Stimulated activated CD8-positive, alpha-beta memory T cell treated with anti-CD3 and anti-CD28 coated beads, Interleukin-12 subunit alpha, Interleukin-12 subunit beta, amount 100 ng/mL, for 1 hour (primary cell): ENCODE data around the gene TACC2.
"Not testable (repeated sequence)": the region's sequence is repeated elsewhere in the genome, so short reads cannot be mapped to it uniquely, and the experiment has no call there.

ENCODE experiments used
- DNase-seq: peaks from one replicate; pipeline ENCODE4 v3.0.0-alpha.2; 2020; ENCODE audit warnings: low read depth

The TACC2 gene

DNA sequence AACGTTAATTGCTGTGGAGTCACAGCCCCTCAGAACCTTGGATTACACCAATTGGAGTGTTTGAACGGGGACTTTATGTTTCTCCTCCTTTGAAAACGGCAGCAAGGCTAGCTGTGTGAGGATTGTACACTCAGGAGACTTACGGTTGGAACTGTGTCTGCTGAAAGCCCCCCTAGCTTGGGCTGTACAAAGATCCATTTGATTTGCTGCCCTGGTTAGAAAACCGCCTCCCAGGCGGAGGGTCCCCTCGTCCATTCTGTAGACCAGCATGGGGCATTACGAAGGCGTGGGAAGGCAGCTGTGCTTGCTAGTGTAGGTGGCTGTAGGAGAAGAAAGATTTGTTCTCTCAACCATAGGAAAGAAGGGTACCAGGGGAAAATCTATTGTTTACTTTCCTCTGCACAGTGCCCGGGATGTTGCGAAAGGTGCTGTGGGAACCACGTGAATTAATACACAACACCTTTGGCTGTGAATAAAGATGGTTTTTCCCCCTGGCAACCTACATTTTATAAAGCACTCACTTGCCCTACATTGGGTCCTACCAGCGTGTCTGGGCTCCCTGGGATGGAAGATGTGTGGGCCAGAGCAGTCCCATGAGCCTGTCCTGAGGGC lies 208.8 kb downstream of the TACC2 start:
- no peak for DNase-seq

GRCh38 chr10:122198631-122199030 lies 209.7 kb downstream of the TACC2 start:
- DNase-seq: no peak

GRCh38 chr10:122199070-122199469 lies 210.1 kb downstream of the TACC2 start:
- DNase-seq: no peak

DNA sequence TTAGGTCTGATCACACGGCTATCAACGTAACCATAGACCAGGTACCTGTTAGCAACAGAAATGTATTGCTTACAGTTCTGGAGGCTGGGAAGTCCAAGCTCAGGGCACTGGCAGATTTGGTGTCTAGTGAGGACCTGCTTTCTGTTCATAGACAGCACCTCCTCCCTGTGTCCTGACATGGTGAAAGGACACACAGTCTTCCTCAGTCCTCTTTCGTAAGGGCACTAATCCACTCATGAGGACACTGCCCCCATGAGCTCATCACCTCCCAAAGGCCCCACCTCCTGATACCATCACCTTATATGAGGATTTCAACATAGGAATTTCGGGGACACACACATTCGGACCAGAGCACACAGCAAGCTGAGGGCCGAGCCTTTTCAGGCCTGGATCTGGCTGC lies 210.7 kb downstream of the TACC2 start:
- no peak for DNase-seq

DNA sequence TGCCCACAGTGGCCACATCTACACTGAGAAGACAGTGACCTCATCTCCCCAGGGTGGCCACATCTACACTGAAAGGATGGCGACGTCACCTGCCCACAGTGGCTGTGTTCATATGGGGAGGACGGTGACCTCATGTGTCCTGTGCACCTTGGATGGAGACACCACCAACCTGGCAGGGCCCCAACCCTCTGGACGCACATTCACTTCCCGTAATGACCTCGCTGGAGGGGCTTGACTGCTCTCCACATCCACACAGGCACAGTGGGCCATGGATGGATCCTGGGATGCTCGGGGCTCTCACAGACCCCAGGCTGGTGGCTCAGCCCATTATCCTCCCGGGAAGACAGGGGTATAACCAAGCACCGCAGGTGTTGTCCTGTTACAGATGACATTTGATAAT lies 212.4 kb downstream of the TACC2 start:
- no peak for DNase-seq

DNA sequence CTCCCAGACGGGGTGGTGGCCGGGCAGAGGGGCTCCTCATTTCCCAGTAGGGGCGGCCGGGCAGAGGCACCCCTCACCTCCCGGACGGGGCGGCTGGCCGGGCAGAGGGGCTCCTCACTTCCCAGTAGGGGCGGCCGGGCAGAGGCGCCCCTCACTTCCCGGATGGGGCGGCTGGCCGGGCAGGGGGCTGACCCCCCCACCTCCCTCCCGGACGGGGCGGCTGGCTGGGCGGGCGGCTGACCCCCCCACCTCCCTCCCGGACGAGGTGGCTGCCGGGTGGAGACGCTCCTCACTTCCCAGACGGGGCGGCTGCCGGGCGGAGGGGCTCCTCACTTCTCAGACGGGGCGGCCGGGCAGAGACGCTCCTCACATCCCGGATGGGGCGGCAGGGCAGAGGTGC lies 214.2 kb downstream of the TACC2 start:
- not testable (repeated sequence) for DNase-seq

DNA sequence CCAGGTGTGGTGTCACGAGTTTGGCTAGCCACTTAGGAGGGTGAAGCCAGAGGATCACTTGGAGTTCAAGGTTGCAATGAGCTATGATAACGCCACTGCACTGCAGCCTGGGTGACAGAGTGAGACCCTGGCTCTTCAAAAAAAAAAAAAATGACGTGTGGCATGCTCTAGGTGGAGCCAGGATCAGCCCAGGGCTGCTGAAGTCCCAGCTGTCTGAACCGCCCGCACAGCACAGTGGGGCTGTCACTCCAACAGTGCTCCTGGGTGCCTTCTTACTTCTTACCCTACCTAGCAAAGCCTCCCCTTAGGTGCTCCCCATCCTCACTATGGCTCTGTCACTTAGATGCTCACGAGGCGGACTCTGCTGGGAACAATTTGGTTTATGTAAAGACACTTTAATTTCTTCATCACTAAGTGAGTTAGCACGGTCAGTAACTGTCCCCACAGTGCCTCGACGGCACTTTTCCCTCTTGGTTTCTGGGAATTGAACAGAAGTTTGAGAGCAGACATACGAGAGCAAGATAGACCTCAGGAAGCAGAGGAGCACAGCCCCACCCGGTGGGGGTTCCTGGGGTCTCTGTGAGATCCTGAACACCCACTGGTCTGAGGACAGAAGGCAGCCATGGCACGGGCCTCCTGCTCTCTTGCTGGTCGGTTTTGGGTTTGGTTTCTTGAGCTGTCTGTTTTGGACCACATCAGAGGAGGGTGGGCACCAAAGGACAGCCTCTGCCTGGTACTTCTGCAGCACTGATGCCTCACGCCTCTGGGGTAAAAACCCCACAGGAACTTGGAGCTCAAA lies 215.9 kb downstream of the TACC2 start:
- no peak for DNase-seq

DNA sequence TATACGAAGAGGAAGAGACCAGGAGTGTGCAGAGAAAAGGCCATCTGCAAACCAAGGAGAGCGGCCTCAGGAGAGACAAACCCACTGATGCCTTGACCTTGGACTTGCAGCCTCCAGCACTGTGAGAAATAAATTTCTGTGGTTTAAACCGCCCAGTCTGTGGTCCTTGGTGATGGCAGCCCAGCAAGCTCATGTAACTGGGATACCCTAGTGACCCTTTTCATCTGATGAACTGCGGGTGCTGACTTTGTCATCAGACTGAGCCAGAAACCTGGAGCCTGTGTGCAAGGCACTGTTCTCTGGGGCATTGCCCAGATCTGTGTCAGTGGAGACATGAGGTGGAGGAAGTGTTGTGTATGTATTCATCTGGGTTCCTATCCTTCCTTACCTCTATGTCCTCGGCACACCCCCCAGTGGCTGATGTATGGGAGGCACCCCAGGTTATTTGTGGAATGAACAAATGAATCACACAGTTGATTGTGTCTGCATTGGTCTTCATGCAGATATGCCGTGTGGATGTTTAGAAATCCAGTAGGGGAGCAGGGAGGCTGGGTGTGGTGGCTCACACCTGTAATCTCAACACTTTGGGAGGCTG lies 217.6 kb downstream of the TACC2 start:
- DNase-seq: no peak

- DNase-seq: no peak
Measured at GRCh38 chr10:122207163-122207562, 218.2 kb downstream of the TACC2 start.

DNA sequence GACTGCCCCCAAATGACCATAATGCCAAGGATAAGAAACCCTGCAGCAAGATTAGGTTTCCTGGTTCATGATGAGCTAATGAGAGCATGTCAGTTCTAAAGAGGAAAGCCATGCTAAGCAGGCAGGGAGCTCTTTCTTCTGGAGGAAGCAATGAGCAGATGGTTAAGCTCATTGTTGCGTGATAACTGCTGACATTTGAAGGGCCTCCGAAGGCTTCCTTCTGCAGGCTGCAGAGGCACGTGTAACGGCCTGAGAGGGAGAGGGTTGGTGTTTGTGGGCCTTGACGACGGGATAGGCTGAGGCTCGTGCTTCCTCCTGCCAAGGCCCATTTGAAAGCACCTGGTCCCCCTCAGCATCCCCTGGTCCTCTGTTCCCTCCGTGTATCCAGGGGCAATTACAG lies 218.6 kb downstream of the TACC2 start:
- no peak for DNase-seq

DNA sequence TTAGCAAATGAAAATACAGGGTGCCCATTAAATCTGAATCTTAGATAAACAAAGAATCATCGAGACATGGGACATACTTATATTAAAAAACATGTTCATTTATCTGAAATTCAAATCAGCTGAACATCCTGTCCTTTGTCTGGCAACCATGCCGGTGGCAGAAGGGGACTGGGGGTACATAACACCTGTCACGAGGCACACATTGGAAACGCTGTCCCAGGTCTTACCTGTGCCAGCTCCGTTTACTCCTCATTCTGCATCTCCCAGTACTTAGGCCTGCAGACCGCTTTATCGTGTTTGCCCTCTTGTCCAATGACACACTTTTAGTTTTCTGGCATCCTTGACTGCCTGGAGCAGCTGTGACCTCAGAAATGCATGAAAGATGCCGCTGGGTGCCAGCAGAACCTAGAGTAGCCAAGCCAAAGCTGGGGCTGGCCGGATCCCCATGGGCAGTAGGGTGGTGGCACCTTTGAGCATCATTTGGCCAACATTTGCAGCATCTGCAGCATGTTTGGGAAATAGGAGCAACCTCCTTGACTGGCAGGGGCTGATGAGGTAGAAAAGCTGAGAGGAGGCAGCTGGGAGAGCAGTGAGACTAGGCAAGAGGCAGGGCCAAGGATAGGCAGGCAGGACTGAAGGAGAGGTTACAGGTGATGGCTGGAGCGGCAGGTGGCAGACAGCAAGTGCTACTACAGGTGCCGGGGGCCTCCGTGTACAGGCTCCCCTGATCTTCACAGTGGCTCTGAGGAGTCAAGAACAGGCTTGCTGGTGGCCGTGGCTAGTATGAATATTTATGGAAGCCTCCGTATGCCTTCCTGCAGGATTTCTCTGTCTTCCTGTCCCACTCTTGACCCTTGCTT lies 219.8 kb downstream of the TACC2 start:
- DNase-seq: no peak

- no peak for DNase-seq
Measured at GRCh38 chr10:122210481-122211265, 221.7 kb downstream of the TACC2 start.

DNA sequence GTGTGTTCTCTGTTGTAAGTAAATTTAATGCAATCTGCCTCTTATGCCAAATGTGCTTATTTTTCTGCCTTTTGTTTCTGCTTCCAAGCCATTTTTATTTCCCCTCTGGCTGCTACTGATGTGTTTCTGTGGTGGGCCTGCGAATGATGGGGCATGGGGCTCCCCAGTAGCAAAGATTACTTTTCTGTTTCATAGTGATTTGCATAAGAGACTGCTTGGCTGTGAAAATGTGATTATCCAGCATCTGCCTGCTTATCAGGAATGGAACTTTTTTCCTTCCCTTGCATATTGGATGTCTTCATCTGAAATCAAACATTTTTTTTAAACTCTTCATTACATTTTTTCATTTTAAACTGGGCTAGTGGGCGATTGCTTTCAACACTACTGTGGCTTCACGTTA lies 224.4 kb downstream of the TACC2 start:
- no peak for DNase-seq

DNA sequence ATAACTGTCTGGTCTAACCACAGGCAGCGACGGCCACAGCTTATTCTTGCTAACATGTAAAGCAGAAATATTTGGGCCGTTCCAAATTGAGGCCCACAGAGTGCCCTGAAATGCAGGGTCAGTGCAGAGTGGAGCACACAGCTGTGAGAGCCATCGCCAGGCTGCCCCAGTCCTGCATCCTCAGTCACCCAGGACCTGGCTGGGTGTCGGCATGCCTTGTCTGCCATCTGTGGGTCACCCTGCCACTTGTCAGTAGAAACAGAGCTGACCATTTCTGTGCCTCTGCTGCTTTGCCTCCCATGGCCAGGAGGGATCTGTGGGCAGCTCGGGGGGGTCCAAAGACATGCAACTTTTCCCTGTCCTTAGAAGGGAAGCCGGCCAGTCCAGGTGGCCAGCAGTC lies 224.8 kb downstream of the TACC2 start:
- DNase-seq: no peak

DNA sequence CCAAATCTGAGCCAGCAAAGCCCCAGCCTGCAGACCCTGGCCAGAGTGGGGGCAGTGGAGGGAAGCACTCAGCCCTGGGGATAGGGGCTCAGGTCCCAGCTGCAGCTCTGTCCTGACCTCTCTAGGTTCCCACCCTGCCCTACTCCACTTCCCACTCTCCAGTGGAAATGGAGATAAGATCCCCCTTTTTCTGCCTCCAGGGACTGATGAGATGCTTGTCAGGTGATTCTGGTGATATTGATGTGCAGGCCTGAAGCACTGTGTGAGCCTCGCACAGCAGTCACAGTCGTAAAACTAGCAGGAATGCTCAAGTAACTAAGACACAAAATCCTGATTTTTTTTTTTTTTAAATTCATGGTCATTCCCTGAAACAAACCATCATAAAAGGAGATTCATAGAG lies 227.1 kb downstream of the TACC2 start:
- no peak for DNase-seq

- DNase-seq: no peak
Measured at GRCh38 chr10:122219340-122219739, 230.4 kb downstream of the TACC2 start.

GRCh38 chr10:122220736-122221135 lies 231.8 kb downstream of the TACC2 start:
- no peak for DNase-seq

- no peak for DNase-seq
Measured at GRCh38 chr10:122221958-122222357, 233.0 kb downstream of the TACC2 start.

- DNase-seq: no peak
Measured at GRCh38 chr10:122222638-122223037, 233.7 kb downstream of the TACC2 start.

GRCh38 chr10:122224159-122224558 lies 235.2 kb downstream of the TACC2 start:
- no peak for DNase-seq

DNA sequence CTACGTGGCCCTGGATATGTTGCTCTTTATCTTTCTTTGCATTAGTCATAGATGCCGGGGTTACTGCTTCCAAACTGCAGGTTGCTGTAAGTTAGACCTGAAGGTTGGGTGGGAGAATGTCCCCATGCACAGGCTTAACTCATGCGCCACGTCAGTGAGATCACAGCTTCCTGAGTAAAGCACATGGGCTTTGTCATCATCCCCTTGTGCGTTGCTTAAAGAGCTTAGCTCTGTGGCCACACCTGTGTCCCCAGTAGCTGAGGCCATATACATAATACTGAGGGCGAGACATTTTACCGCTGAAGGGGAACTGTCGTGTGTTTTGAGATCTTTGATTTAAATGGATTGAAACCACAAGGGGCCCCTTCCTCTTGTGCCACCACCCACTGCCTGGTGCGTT lies 236.4 kb downstream of the TACC2 start:
- no peak for DNase-seq

DNA sequence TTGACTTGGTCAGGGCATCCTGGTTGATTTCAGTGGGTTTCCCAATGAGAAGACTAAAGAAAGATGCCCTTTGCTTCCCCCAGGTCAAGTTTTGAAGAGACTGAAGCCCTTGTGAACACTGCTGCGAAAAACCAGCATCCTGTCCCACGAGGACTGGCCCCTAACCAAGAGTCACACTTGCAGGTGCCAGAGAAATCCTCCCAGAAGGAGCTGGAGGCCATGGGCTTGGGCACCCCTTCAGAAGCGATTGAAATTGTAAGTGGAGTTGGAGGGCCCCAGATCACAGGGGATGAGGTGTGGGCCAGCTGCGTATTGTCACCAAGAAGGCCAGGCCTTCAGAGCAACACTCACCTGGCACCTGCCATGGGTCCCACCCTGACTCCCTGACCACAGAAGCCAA lies 238.8 kb downstream of the TACC2 start:
- DNase-seq: no peak
